ENCODE results near the gene PBX3. TPM values are rescaled to one million over a fixed set of nuclear protein-coding genes. Genes with fewer than 3 reads are reported as not detected.
A peak's percentile ranks its signal among the peaks of the same experiment; 100 is the strongest.

Gene PBX3
- total and polyA plus RNA-seq, 2 donors (not counting 1 experiment from before 2014, with no cell fraction given) = 35.8 to 51.8 TPM

- TF ChIP-seq CTCF (conservative IDR thresholded peaks at IDR 0.05 in 1 of 2, IDR thresholded peaks at IDR 0.05 in 1 of 2; ENCODE audit: low read depth in 1 of 2, low read length in 2 of 2) (no peak), EZH2 (IDR thresholded peaks at IDR 0.05; ENCODE audit: low read length, missing control alignments) (no peak)
- H2AFZ ChIP-seq (ENCODE audit: low read length) = no peak overlapping the region
- no peak for DNase-seq (ENCODE audit: low read depth in 2 of 2)
Observed at GRCh38 chr9:125746774-125747052, 460 bp upstream of the PBX3 start.

GRCh38 chr9:125747765-125748445 is 732 bp downstream of the PBX3 start:
- Histone ChIP-seq H3K27me3 (ENCODE audit: control insufficient read depth, insufficient read depth, low read length) (no peaks in the 10 kb centered on the region), H3K36me3 (ENCODE audit: control insufficient read depth, insufficient read depth, low read length) (no peaks in the 10 kb centered on the region), H2AFZ (ENCODE audit: low read length) (peak overlapping the region; percentile 21), H3K4me2 (ENCODE audit: extremely low read depth, insufficient read depth, low read length) (peak overlapping the region; percentile 74), H4K20me1 (ENCODE audit: control insufficient read depth, extremely low read depth, insufficient read depth, low read length) (no peaks in the 10 kb centered on the region), H3K9me3 (ENCODE audit: control insufficient read depth, insufficient read depth, low read depth, low read length) (no peaks in the 10 kb centered on the region), H3K79me2 (ENCODE audit: control insufficient read depth, insufficient read depth, low read length) (peaks cover 54% of the 10 kb centered on the region), H3K4me1 (ENCODE audit: control insufficient read depth, extremely low read depth, insufficient read depth, low read length) (peaks cover 14% of the 10 kb centered on the region), H3K9ac (ENCODE audit: insufficient read depth, low read length) (peak overlapping the region; percentile 76), H3K27ac (ENCODE audit: insufficient read depth, low read length) (peak overlapping the region; percentile 78), H3K4me3 (replicated peaks in 1 of 4; ENCODE audit: control extremely low read depth in 1 of 4, insufficient read depth in 1 of 4, low read depth in 3 of 4, low read length in 4 of 4) (peak overlapping the region; percentile 84 to 96 (median 90))
- DNase-seq (ENCODE audit: low read depth in 2 of 2) = no peak
- no peak for TF ChIP-seq CTCF (conservative IDR thresholded peaks at IDR 0.05 in 1 of 2, IDR thresholded peaks at IDR 0.05 in 1 of 2; ENCODE audit: low read depth in 1 of 2, low read length in 2 of 2)
- no peak for TF ChIP-seq EZH2 (IDR thresholded peaks at IDR 0.05; ENCODE audit: low read length, missing control alignments)

More at GRCh38 chr9:125746774-125747052, 460 bp upstream of the PBX3 start:
- Histone ChIP-seq H4K20me1 (ENCODE audit: control insufficient read depth, extremely low read depth, insufficient read depth, low read length) (no peaks in the 10 kb centered on the region), H3K4me2 (ENCODE audit: extremely low read depth, insufficient read depth, low read length) (no peak overlapping the region), H3K4me1 (ENCODE audit: control insufficient read depth, extremely low read depth, insufficient read depth, low read length) (peaks cover 6% of the 10 kb centered on the region), H3K4me3 (replicated peaks in 1 of 4; ENCODE audit: control extremely low read depth in 1 of 4, insufficient read depth in 1 of 4, low read depth in 3 of 4, low read length in 4 of 4) (peak overlapping the region in 2 of 4 experiments; percentile 20 to 71), H3K79me2 (ENCODE audit: control insufficient read depth, insufficient read depth, low read length) (peaks cover 42% of the 10 kb centered on the region), H3K27ac (ENCODE audit: insufficient read depth, low read length) (no peak overlapping the region), H3K9ac (ENCODE audit: insufficient read depth, low read length) (peak overlapping the region; percentile 28), H3K36me3 (ENCODE audit: control insufficient read depth, insufficient read depth, low read length) (no peaks in the 10 kb centered on the region), H3K27me3 (ENCODE audit: control insufficient read depth, insufficient read depth, low read length) (no peaks in the 10 kb centered on the region), H3K9me3 (ENCODE audit: control insufficient read depth, insufficient read depth, low read depth, low read length) (no peaks in the 10 kb centered on the region)

- peak overlapping the region; percentile 78 for H3K27ac ChIP-seq (ENCODE audit: insufficient read depth, low read length)
- H4K20me1 ChIP-seq (ENCODE audit: control insufficient read depth, extremely low read depth, insufficient read depth, low read length) = no peaks in the 10 kb centered on the region
- peaks cover 60% of the 10 kb centered on the region for H3K79me2 ChIP-seq (ENCODE audit: control insufficient read depth, insufficient read depth, low read length)
- peak overlapping the region; percentile 74 for H3K4me2 ChIP-seq (ENCODE audit: extremely low read depth, insufficient read depth, low read length)
- peak overlapping the region; percentile 21 for H2AFZ ChIP-seq (ENCODE audit: low read length)
- no peaks in the 10 kb centered on the region for H3K36me3 ChIP-seq (ENCODE audit: control insufficient read depth, insufficient read depth, low read length)
- peak overlapping the region; percentile 76 for H3K9ac ChIP-seq (ENCODE audit: insufficient read depth, low read length)
- peaks cover 14% of the 10 kb centered on the region for H3K4me1 ChIP-seq (ENCODE audit: control insufficient read depth, extremely low read depth, insufficient read depth, low read length)
- H3K9me3 ChIP-seq (ENCODE audit: control insufficient read depth, insufficient read depth, low read depth, low read length) = no peaks in the 10 kb centered on the region
- no peak for TF ChIP-seq CTCF (conservative IDR thresholded peaks at IDR 0.05 in 1 of 2, IDR thresholded peaks at IDR 0.05 in 1 of 2; ENCODE audit: low read depth in 1 of 2, low read length in 2 of 2)
- TF ChIP-seq EZH2 (IDR thresholded peaks at IDR 0.05; ENCODE audit: low read length, missing control alignments) = no peak
- no peaks in the 10 kb centered on the region for H3K27me3 ChIP-seq (ENCODE audit: control insufficient read depth, insufficient read depth, low read length)
- DNase-seq (ENCODE audit: low read depth in 2 of 2) = no peak
- peak overlapping the region; percentile 84 to 96 (median 90) for H3K4me3 ChIP-seq (replicated peaks in 1 of 4; ENCODE audit: control extremely low read depth in 1 of 4, insufficient read depth in 1 of 4, low read depth in 3 of 4, low read length in 4 of 4)
Observed at GRCh38 chr9:125748446-125749099, 1.4 kb downstream of the PBX3 start.
